Activated CD4-positive, CD25-positive, alpha-beta regulatory T cell treated with anti-CD3 and anti-CD28 coated beads, Interleukin-2, amount 50 U/mL, for 72 hours (primary cell): ENCODE measurements around the gene CREB5.

Source experiments
- DNase-seq: peaks from one replicate; pipeline ENCODE4 v3.0.0; 2021

Gene CREB5

GRCh38 chr7:28408105-28408959 is 4.0 kb upstream of the CREB5 start:
- DNase-seq: no peak

GRCh38 chr7:28408960-28409715 is 3.2 kb upstream of the CREB5 start:
- DNase-seq: peak; percentile 45

- DNase-seq: no peak
Measured at GRCh38 chr7:28409716-28410627, 2.3 kb upstream of the CREB5 start.

GRCh38 chr7:28410628-28411531 is 1.4 kb upstream of the CREB5 start:
- DNase-seq: no peak

GRCh38 chr7:28413011-28413410 is 693 bp downstream of the CREB5 start:
- DNase-seq: no peak

- DNase-seq: no peak
Measured at GRCh38 chr7:28414453-28414852, 2.1 kb downstream of the CREB5 start.

GRCh38 chr7:28417321-28417940 is 5.1 kb downstream of the CREB5 start:
- DNase-seq: no peak

- no peak for DNase-seq
Measured at GRCh38 chr7:28418311-28418710, 6.0 kb downstream of the CREB5 start.

- no peak for DNase-seq
Measured at GRCh38 chr7:28418966-28419365, 6.6 kb downstream of the CREB5 start.

- DNase-seq: no peak
Measured at GRCh38 chr7:28419716-28420115, 7.4 kb downstream of the CREB5 start.

- DNase-seq: no peak
Measured at GRCh38 chr7:28423112-28423511, 10.8 kb downstream of the CREB5 start.

GRCh38 chr7:28423918-28424514 is 11.7 kb downstream of the CREB5 start:
- DNase-seq: no peak

- no peak for DNase-seq
Measured at GRCh38 chr7:28425496-28425895, 13.2 kb downstream of the CREB5 start.

- no peak for DNase-seq
Measured at GRCh38 chr7:28427236-28427635, 14.9 kb downstream of the CREB5 start.

GRCh38 chr7:28430616-28431015 is 18.3 kb downstream of the CREB5 start:
- DNase-seq: no peak

GRCh38 chr7:28432105-28432504 is 19.8 kb downstream of the CREB5 start:
- no peak for DNase-seq

GRCh38 chr7:28433039-28433438 is 20.7 kb downstream of the CREB5 start:
- DNase-seq: no peak

- DNase-seq: no peak
Measured at GRCh38 chr7:28433699-28434219, 21.4 kb downstream of the CREB5 start.

GRCh38 chr7:28434510-28434909 is 22.2 kb downstream of the CREB5 start:
- no peak for DNase-seq

- no peak for DNase-seq
Measured at GRCh38 chr7:28435152-28435551, 22.8 kb downstream of the CREB5 start.
